Caco-2 (cell line): ENCODE results near the gene CLNS1A. TPM values are rescaled to one million over a fixed set of nuclear protein-coding genes. Genes with fewer than 3 reads are reported as not detected.
"Not testable (repeated sequence)": the region's sequence is repeated elsewhere in the genome, so short reads cannot be mapped to it uniquely, and the experiment has no call there.

Experiments used
- BruUV-seq: library from RNA; stranded (reverse); fragments of 400-500 nt; replicated peaks from 2 replicates; lab custom pipeline; 2021; lab: Mats Ljungman, UMichigan
- CTCF ChIA-PET: fragments of 300-600 bp; sonication (Branson Sonifier 250); formaldehyde crosslinking; loops from one replicate; lab custom pipeline; 2022; ENCODE audit warnings: antibody characterized with exemption; lab: Charles Lee
- POLR2A ChIA-PET: fragments of 300-600 bp; sonication (Branson Sonifier 250); formaldehyde crosslinking; loops from one replicate; lab custom pipeline; 2022; ENCODE audit warnings: antibody characterized with exemption; lab: Charles Lee
- DNase-seq, 2 experiments: peaks; one replicate each; pipeline versions ENCODE4 v3.0.0 to v3.0.0-alpha.2; 2020 to 2022
- H3K27me3 ChIP-seq: replicated peaks from 2 replicates; pipeline ENCODE4 v1.6.0; 2011; ENCODE audit warnings: low read length; ENCODE audit not compliant: control insufficient read depth, insufficient read depth
- H3K36me3 ChIP-seq: 2 replicates; pipeline ENCODE4 v1.5.1; 2011; ENCODE audit warnings: low read length; ENCODE audit not compliant: control insufficient read depth, insufficient read depth
- H3K4me1 ChIP-seq: fragments of 250-450 bp; sonication (Bioruptor Pico); 2 replicates; pipeline ENCODE4 v1.5.1; 2020; ENCODE audit warnings: mild to moderate bottlenecking
- H3K4me3 ChIP-seq: 2 replicates; pipeline ENCODE4 v1.5.1; 2011; ENCODE audit warnings: low read depth, mild to moderate bottlenecking, control low read depth, low read length
- H3K9me3 ChIP-seq: fragments of 250-450 bp; sonication (Bioruptor Pico); 2 replicates; pipeline ENCODE4 v1.5.1; 2020; ENCODE audit warnings: mild to moderate bottlenecking, moderate library complexity
- H3K27ac Mint-ChIP-seq: one replicate; pipeline ENCODE4 v1.8.0; 2022; ENCODE audit warnings: mixed read lengths; ENCODE audit not compliant: unreplicated experiment
- H3K27me3 Mint-ChIP-seq: one replicate; pipeline ENCODE4 v1.8.0; 2022; ENCODE audit warnings: mixed read lengths; ENCODE audit not compliant: insufficient read depth, unreplicated experiment
- H3K36me3 Mint-ChIP-seq: one replicate; pipeline ENCODE4 v1.8.0; 2022; ENCODE audit warnings: mild to moderate bottlenecking, mixed read lengths; ENCODE audit not compliant: insufficient read depth, unreplicated experiment
- H3K4me1 Mint-ChIP-seq: one replicate; pipeline ENCODE4 v1.8.0; 2022; ENCODE audit warnings: low read depth, mixed read lengths; ENCODE audit not compliant: unreplicated experiment
- H3K4me3 Mint-ChIP-seq: one replicate; pipeline ENCODE4 v1.8.0; 2022; ENCODE audit warnings: mild to moderate bottlenecking, moderate library complexity, mixed read lengths; ENCODE audit not compliant: unreplicated experiment
- H3K9me3 Mint-ChIP-seq: one replicate; pipeline ENCODE4 v1.8.0; 2022; ENCODE audit warnings: mixed read lengths; ENCODE audit not compliant: unreplicated experiment
- CTCF ChIP-seq, 2 experiments: fragments of 200-600 bp in 1 of 2; IDR thresholded peaks; 1 replicate in 1 of 2; 2 replicates in 1 of 2; pipeline versions ENCODE4 v1.5.1 to v1.8.0; 2011 to 2022; ENCODE audit warnings: antibody characterized with exemption in 1 of 2, control low read depth in 1 of 2, inconsistent platforms in 1 of 2, low read depth in 1 of 2, low read length in 1 of 2, mild to moderate bottlenecking in 1 of 2, moderate library complexity in 1 of 2; ENCODE audit not compliant: insufficient read depth in 1 of 2, severe bottlenecking in 1 of 2, unreplicated experiment in 1 of 2
- intact Hi-C: fragments of 100-400 bp; cut with micrococcal nuclease; formaldehyde crosslinking; loops from one replicate; pipeline ENCODE4 v1.10.0; 2022; ENCODE audit not compliant: unreplicated experiment
- total RNA-seq: library from RNA; stranded (reverse); gene quantifications from 2 replicates; pipeline ENCODE4 v1.2.3, GENCODE V29; 2022

CLNS1A gene
- total RNA-seq, 1 experiment from 2014 or later, result 282 TPM

GRCh38 chr11:77589521-77590193, 47.9 kb downstream of the CLNS1A start, which contains the start of gene AQP11:
Gene AQP11, plus strand, starts transcription at chr11:77589953. Its CDS starts 40 bp downstream, at chr11:77589993.
- no peaks in the 10 kb centered on the region for H3K36me3 ChIP-seq
- H3K27me3 ChIP-seq, result no peaks in the 10 kb centered on the region
- no TSS peak for BruUV-seq
- Mint-ChIP-seq H3K27ac (peak within 1 kb of the TSS; percentile 92), H3K9me3 (peaks cover 12% of the 10 kb centered on the region), H3K4me1 (peaks cover 34% of the 10 kb centered on the region), H3K4me3 (peak within 1 kb of the TSS; percentile 97), H3K36me3 (peaks cover 25% of the 10 kb centered on the region), H3K27me3 (no peaks in the 10 kb centered on the region)
- H3K9me3 ChIP-seq, result no peaks in the 10 kb centered on the region
- POLR2A ChIA-PET, result interaction anchor here (0.6 to 1.7 kb wide), 6 partner anchors 13 to 118 kb away, joined by 3 to 11 read pairs (median 5); no protein-coding TSS in a partner anchor
- CTCF ChIA-PET, result interaction anchor here (0.7 to 1.7 kb wide), 9 partner anchors 13 to 440 kb away, joined by 3 to 7 read pairs (median 3); no protein-coding TSS in a partner anchor
- peak within 1 kb of the TSS; percentile 79 for H3K4me3 ChIP-seq
- peaks cover 13% of the 10 kb centered on the region for H3K4me1 ChIP-seq
- peak; percentile 98 to 99 for DNase-seq
- intact Hi-C loops, result loop anchor here (1.0 to 2.0 kb wide), 6 partner anchors 13 to 115 kb away; partner anchors contain the start of genes CLNS1A and PAK1
- no peak for TF ChIP-seq CTCF (IDR thresholded peaks at IDR 0.05; ENCODE audit: insufficient read depth in 1 of 2, low read depth in 1 of 2, low read length in 1 of 2, severe bottlenecking in 1 of 2, unreplicated experiment in 1 of 2)

- H3K4me1 Mint-ChIP-seq, result peaks cover 34% of the 10 kb centered on the region
- intact Hi-C loops, result loop anchor here (1.0 to 2.0 kb wide), 4 partner anchors 13 to 74 kb away; no protein-coding TSS in a partner anchor
- POLR2A ChIA-PET, result interaction anchor here (0.6 to 1.7 kb wide), 4 partner anchors 13 to 117 kb away, joined by 3 to 11 read pairs (median 7); no protein-coding TSS in a partner anchor
- no peak for DNase-seq
- peaks cover 25% of the 10 kb centered on the region for H3K36me3 Mint-ChIP-seq
- Histone ChIP-seq H3K36me3 (no peaks in the 10 kb centered on the region), H3K4me3 (peak overlapping the region; percentile 79), H3K27me3 (no peaks in the 10 kb centered on the region), H3K4me1 (peaks cover 10% of the 10 kb centered on the region), H3K9me3 (no peaks in the 10 kb centered on the region)
- no peaks in the 10 kb centered on the region for H3K27me3 Mint-ChIP-seq
- no peak for TF ChIP-seq CTCF (IDR thresholded peaks at IDR 0.05; ENCODE audit: insufficient read depth in 1 of 2, low read depth in 1 of 2, low read length in 1 of 2, severe bottlenecking in 1 of 2, unreplicated experiment in 1 of 2)
- peak overlapping the region; percentile 97 for H3K4me3 Mint-ChIP-seq
- H3K9me3 Mint-ChIP-seq, result peaks cover 12% of the 10 kb centered on the region
- CTCF ChIA-PET, result interaction anchor here (0.7 to 1.7 kb wide), 4 partner anchors 13 to 440 kb away, joined by 3 to 6 read pairs (median 3); no protein-coding TSS in a partner anchor
- H3K27ac Mint-ChIP-seq, result peak overlapping the region; percentile 92
- BruUV-seq, result TSS peak; percentile 75
Observed at GRCh38 chr11:77589181-77589520, 48.4 kb downstream of the CLNS1A start.

- Mint-ChIP-seq H3K4me3 (no peak overlapping the region), H3K36me3 (peaks cover 28% of the 10 kb centered on the region), H3K4me1 (peaks cover 5% of the 10 kb centered on the region), H3K27ac (no peak overlapping the region), H3K27me3 (no peaks in the 10 kb centered on the region), H3K9me3 (peaks cover 36% of the 10 kb centered on the region)
- Histone ChIP-seq H3K4me1 (no peaks in the 10 kb centered on the region), H3K27me3 (no peaks in the 10 kb centered on the region), H3K4me3 (no peak overlapping the region), H3K9me3 (peaks cover 45% of the 10 kb centered on the region), H3K36me3 (no peaks in the 10 kb centered on the region)
- DNase-seq, result peak; percentile 40 to 63
- TF ChIP-seq CTCF (IDR thresholded peaks at IDR 0.05; ENCODE audit: insufficient read depth in 1 of 2, low read depth in 1 of 2, low read length in 1 of 2, severe bottlenecking in 1 of 2, unreplicated experiment in 1 of 2), result no peak
- ChIA-PET CTCF (no interaction called here), POLR2A (no interaction called here)
- intact Hi-C loops, result no loop called here
- no TSS peak for BruUV-seq
Observed at GRCh38 chr11:77580712-77581337, 56.8 kb downstream of the CLNS1A start.

- H3K4me3 Mint-ChIP-seq, intact Hi-C loops, CTCF ChIA-PET, H3K27me3 Mint-ChIP-seq, H3K27me3 ChIP-seq, H3K4me1 ChIP-seq, POLR2A ChIA-PET, DNase-seq, H3K27ac Mint-ChIP-seq, H3K36me3 Mint-ChIP-seq, BruUV-seq, H3K36me3 ChIP-seq, H3K4me3 ChIP-seq: not testable (repeated sequence)
- Mint-ChIP-seq H3K4me1 (peaks cover 15% of the 10 kb centered on the region), H3K9me3 (peaks cover 29% of the 10 kb centered on the region)
- peaks cover 18% of the 10 kb centered on the region for H3K9me3 ChIP-seq
Observed at GRCh38 chr11:77575428-77575827, 62.2 kb downstream of the CLNS1A start.
